Stimulated activated naive B cell treated with anti-CD40 and anti-IgM and Interleukin-4, amounts not matched to agents 10 μg/mL and 1 μg/mL and 100 μg/mL, for 72 hours (primary cell): Measurements from ENCODE around the gene APP.
A peak's percentile ranks its signal among the peaks of the same experiment; 100 is the strongest.

Experiments
- ATAC-seq, 2 donors: fragments of 150-1000 bp; cut with Tn5 transposase; replicated peaks; 2 replicates each; pipeline ENCODE4 v1.10.0; 2021; ENCODE audit warnings: moderate library complexity in 1 of 2
- DNase-seq: peaks from one replicate; pipeline ENCODE4 v3.0.0; 2021
- H3K27ac Mint-ChIP-seq: one replicate; pipeline ENCODE4 v1.8.0; 2022; ENCODE audit warnings: mild to moderate bottlenecking, mixed read lengths
- H3K27me3 Mint-ChIP-seq, 2 donors: one replicate each; pipeline ENCODE4 v1.8.0; 2022; ENCODE audit warnings: mixed read lengths in 2 of 2
- H3K36me3 Mint-ChIP-seq, 2 donors: one replicate each; pipeline ENCODE4 v1.8.0; 2022; ENCODE audit warnings: mixed read lengths in 2 of 2, mild to moderate bottlenecking in 1 of 2
- H3K4me1 Mint-ChIP-seq, 2 donors: one replicate each; pipeline ENCODE4 v1.8.0; 2022; ENCODE audit warnings: mixed read lengths in 2 of 2, mild to moderate bottlenecking in 1 of 2
- H3K4me3 Mint-ChIP-seq, 2 donors: one replicate each; pipeline ENCODE4 v1.8.0; 2022; ENCODE audit warnings: mild to moderate bottlenecking in 2 of 2, mixed read lengths in 2 of 2, moderate library complexity in 1 of 2
- H3K9me3 Mint-ChIP-seq, 2 donors: one replicate each; pipeline ENCODE4 v1.8.0; 2022; ENCODE audit warnings: mixed read lengths in 2 of 2, mild to moderate bottlenecking in 1 of 2

The APP gene

GRCh38 chr21:25905126-25905525, 265.4 kb downstream of the APP start:
- peaks cover 6 to 21% of the 10 kb centered on the region in 2 donors for H3K4me1 Mint-ChIP-seq
- H3K4me3 Mint-ChIP-seq, result no peak overlapping the region
- H3K27ac Mint-ChIP-seq, result no peak overlapping the region
- no peaks in the 10 kb centered on the region for H3K9me3 Mint-ChIP-seq
- H3K36me3 Mint-ChIP-seq, result peaks cover 4 to 9% of the 10 kb centered on the region in 2 donors
- no peaks in the 10 kb centered on the region for H3K27me3 Mint-ChIP-seq
- DNase-seq (no peak), ATAC-seq (no peak)

- H3K4me1 Mint-ChIP-seq, result peaks cover 6 to 21% of the 10 kb centered on the region in 2 donors
- H3K27me3 Mint-ChIP-seq, result no peaks in the 10 kb centered on the region
- no peaks in the 10 kb centered on the region for H3K9me3 Mint-ChIP-seq
- peaks cover 4 to 10% of the 10 kb centered on the region in 2 donors for H3K36me3 Mint-ChIP-seq
- H3K4me3 Mint-ChIP-seq, result peak overlapping the region in 1 of 2 donors; percentile 19
- H3K27ac Mint-ChIP-seq, result peak overlapping the region; percentile 69
- ATAC-seq, result peak; percentile 41 to 50
- no peak for DNase-seq
Observed at GRCh38 chr21:25904044-25904695, 266.4 kb downstream of the APP start.

- Mint-ChIP-seq H3K9me3 (no peaks in the 10 kb centered on the region), H3K4me3 (peak overlapping the region in 1 of 2 donors; percentile 19), H3K27ac (peak overlapping the region; percentile 69), H3K4me1 (peaks cover 6 to 21% of the 10 kb centered on the region in 2 donors), H3K27me3 (no peaks in the 10 kb centered on the region), H3K36me3 (peaks cover 4 to 10% of the 10 kb centered on the region in 2 donors)
- DNase-seq, result peak; percentile 30
- ATAC-seq, result peak; percentile 98 to 99
Observed at GRCh38 chr21:25903607-25904006, 267.0 kb downstream of the APP start.

- Mint-ChIP-seq H3K27me3 (no peaks in the 10 kb centered on the region), H3K4me3 (no peak overlapping the region), H3K36me3 (peaks cover 8 to 10% of the 10 kb centered on the region in 2 donors), H3K27ac (peak overlapping the region; percentile 25), H3K4me1 (peaks cover 6 to 25% of the 10 kb centered on the region in 2 donors), H3K9me3 (no peaks in the 10 kb centered on the region)
- ATAC-seq (no peak), DNase-seq (no peak)
Observed at GRCh38 chr21:25901330-25901979, 269.1 kb downstream of the APP start.

DNA sequence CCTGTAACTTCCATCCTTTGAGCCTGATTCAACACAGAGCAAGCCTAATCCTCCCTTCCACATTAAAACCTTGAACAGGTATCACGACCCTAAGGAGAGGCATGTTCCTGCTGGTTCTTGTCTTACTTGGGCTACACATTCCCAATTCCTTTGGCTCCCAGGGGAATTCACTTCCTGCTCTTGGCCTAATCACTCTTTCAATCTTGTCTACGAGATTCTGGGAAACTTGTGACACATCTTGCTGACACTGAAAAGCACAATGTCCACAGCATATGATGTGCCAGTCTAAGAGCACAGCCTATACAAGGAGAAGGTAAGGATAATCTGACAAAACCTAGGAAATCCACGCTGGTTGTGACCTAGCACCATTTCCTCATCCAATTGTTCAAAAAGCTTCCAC, 271.9 kb downstream of the APP start:
- no peak for DNase-seq
- H3K9me3 Mint-ChIP-seq, result no peaks in the 10 kb centered on the region
- no peaks in the 10 kb centered on the region for H3K27me3 Mint-ChIP-seq
- no peak for ATAC-seq
- peaks cover 4 to 17% of the 10 kb centered on the region in 2 donors for H3K4me1 Mint-ChIP-seq
- peaks cover 8 to 10% of the 10 kb centered on the region in 2 donors for H3K36me3 Mint-ChIP-seq
- no peak overlapping the region for H3K27ac Mint-ChIP-seq
- no peak overlapping the region for H3K4me3 Mint-ChIP-seq

- H3K27ac Mint-ChIP-seq, result no peak overlapping the region
- no peaks in the 10 kb centered on the region for H3K27me3 Mint-ChIP-seq
- no peaks in the 10 kb centered on the region for H3K9me3 Mint-ChIP-seq
- DNase-seq (no peak), ATAC-seq (no peak)
- H3K4me3 Mint-ChIP-seq, result no peak overlapping the region
- peaks cover 13 to 16% of the 10 kb centered on the region in 2 donors for H3K36me3 Mint-ChIP-seq
- H3K4me1 Mint-ChIP-seq, result peaks cover 0 to 13% of the 10 kb centered on the region in 2 donors
Observed at GRCh38 chr21:25897383-25897782, 273.2 kb downstream of the APP start.

- Mint-ChIP-seq H3K9me3 (no peaks in the 10 kb centered on the region), H3K4me1 (peaks cover 0 to 10% of the 10 kb centered on the region in 2 donors), H3K27ac (no peak overlapping the region), H3K4me3 (no peak overlapping the region), H3K36me3 (peaks cover 13 to 16% of the 10 kb centered on the region in 2 donors), H3K27me3 (no peaks in the 10 kb centered on the region)
- DNase-seq, result no peak
- no peak for ATAC-seq
Observed at GRCh38 chr21:25896501-25897056, 274.0 kb downstream of the APP start.

DNA sequence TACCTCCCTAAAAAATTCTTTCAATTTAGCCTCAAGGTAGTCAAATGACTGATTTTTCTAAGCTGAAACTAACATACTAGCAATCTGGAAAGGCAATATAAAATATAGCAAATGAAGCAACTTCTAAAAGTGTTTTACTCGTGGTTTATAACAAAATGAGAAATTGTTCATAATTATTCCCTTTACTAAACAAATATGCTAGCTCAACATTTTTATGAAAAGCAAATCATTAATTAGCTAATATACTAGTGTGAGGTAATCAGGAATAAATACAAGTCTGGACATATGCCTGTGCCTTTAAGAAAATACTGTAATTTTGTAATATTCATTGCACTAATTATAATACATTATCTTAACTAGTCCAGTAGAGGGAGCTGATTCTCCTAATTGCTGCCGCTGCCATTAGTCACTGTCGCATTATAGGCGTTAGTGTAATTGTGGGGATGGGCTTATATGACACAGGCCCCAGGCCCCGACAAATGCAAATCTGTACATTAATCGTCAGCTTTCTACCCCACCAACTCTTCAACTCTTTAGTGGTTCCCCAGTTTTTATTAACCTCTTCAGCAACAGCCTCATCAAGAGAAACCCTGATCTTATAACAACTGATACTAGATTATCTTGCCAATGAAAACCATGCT, 274.9 kb downstream of the APP start:
- Mint-ChIP-seq H3K4me3 (no peak overlapping the region), H3K4me1 (peaks cover 0 to 9% of the 10 kb centered on the region in 2 donors), H3K9me3 (no peaks in the 10 kb centered on the region), H3K27me3 (no peaks in the 10 kb centered on the region), H3K27ac (no peak overlapping the region), H3K36me3 (peaks cover 16 to 25% of the 10 kb centered on the region in 2 donors)
- ATAC-seq (peak; percentile 79 to 83), DNase-seq (no peak)

GRCh38 chr21:25893191-25893590, 277.4 kb downstream of the APP start:
- Mint-ChIP-seq H3K4me3 (no peak overlapping the region), H3K9me3 (no peaks in the 10 kb centered on the region), H3K27me3 (no peaks in the 10 kb centered on the region), H3K4me1 (peaks cover 0 to 9% of the 10 kb centered on the region in 2 donors), H3K27ac (no peak overlapping the region), H3K36me3 (peaks cover 21 to 43% of the 10 kb centered on the region in 2 donors)
- ATAC-seq (no peak), DNase-seq (no peak)

DNA sequence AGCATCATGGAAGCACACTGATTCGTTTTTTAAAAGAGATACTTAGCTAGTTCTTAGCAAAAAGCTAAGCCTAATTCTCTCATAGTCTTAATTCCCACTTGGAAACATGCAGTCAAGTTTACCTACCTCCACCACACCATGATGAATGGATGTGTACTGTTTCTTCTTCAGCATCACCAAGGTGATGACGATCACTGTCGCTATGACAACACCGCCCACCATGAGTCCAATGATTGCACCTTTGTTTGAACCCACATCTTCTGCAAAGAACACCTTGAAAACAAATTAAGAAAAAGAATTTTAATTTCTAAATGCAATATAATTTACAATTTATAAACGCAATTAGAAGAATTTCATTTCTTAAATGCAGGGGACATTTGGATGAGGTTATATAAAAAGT, 279.0 kb downstream of the APP start:
- DNase-seq, result no peak
- Mint-ChIP-seq H3K27ac (no peak overlapping the region), H3K27me3 (no peaks in the 10 kb centered on the region), H3K36me3 (peaks cover 26 to 48% of the 10 kb centered on the region in 2 donors), H3K4me1 (peaks cover 0 to 10% of the 10 kb centered on the region in 2 donors), H3K9me3 (no peaks in the 10 kb centered on the region), H3K4me3 (no peak overlapping the region)
- no peak for ATAC-seq

DNA sequence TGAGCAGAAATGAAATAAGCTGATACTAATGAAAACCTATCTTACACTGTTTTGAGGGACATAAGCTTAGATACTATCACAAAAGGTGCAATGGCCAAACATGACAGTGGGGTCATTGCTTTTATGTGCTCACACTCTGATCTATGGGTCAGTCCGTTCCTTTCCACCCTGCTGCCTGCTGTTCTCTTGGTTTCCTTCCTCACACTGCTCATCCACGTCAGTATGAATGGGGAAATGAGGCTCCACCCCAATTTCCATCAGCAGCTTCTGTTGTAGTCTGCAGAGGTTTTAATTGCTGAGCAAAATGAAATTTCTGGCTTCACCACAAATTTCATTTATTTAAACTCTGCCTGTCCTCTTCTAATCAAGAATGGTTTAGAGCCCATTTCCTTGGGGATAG, 280.6 kb downstream of the APP start:
- no peak overlapping the region for H3K27ac Mint-ChIP-seq
- H3K4me3 Mint-ChIP-seq, result no peak overlapping the region
- no peaks in the 10 kb centered on the region for H3K9me3 Mint-ChIP-seq
- H3K36me3 Mint-ChIP-seq, result peaks cover 28 to 46% of the 10 kb centered on the region in 2 donors
- peaks cover 0 to 5% of the 10 kb centered on the region in 2 donors for H3K4me1 Mint-ChIP-seq
- ATAC-seq, result no peak
- no peaks in the 10 kb centered on the region for H3K27me3 Mint-ChIP-seq
- no peak for DNase-seq

- DNase-seq (no peak), ATAC-seq (no peak)
- Mint-ChIP-seq H3K4me3 (no peak overlapping the region), H3K4me1 (peaks cover 0 to 5% of the 10 kb centered on the region in 2 donors), H3K9me3 (no peaks in the 10 kb centered on the region), H3K36me3 (peaks cover 24 to 42% of the 10 kb centered on the region in 2 donors), H3K27ac (no peak overlapping the region), H3K27me3 (no peaks in the 10 kb centered on the region)
Observed at GRCh38 chr21:25888711-25889110, 281.9 kb downstream of the APP start.

DNA sequence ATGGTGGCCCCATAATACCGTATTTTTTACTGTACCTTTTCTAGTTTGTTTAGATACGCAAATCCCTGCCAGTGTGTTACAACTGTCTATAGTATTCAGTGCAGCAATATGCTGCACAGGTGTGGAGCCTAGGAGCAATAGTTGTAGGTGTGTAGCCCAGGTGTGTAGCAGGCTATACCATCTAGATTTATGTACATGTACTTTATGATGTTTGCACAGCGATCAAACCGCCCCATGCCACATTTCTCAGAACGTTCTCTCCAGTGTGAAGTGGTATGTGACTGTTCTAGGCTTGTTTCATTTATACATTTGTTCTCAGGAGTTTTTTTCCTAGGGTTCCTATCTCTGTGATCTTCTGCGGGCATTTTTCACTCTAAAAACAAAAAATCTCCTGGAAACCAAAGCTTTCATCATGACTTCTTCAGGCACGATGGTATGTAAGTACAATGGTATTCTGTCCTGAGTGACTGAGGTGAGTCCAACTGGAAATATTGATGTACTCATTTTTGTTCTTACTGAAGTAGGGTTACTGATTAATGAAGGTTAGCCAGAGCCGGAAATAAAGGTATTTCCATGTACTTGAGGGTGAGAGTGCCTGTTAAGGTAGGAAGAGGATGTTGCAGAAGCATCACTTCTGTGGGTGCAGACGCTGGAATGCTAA, 282.8 kb downstream of the APP start:
- H3K4me1 Mint-ChIP-seq, result peaks cover 0 to 5% of the 10 kb centered on the region in 2 donors
- ATAC-seq, result no peak

GRCh38 chr21:25887166-25887565, 283.4 kb downstream of the APP start:
- H3K9me3 Mint-ChIP-seq, result no peaks in the 10 kb centered on the region
- no peak overlapping the region for H3K4me3 Mint-ChIP-seq
- DNase-seq, result no peak
- peaks cover 19 to 42% of the 10 kb centered on the region in 2 donors for H3K36me3 Mint-ChIP-seq
- H3K4me1 Mint-ChIP-seq, result peaks cover 0 to 5% of the 10 kb centered on the region in 2 donors
- no peaks in the 10 kb centered on the region for H3K27me3 Mint-ChIP-seq
- H3K27ac Mint-ChIP-seq, result no peak overlapping the region
- ATAC-seq, result peak in 1 of 2 donors; percentile 14

More for the DNA sequence above, 282.8 kb downstream of the APP start:
- Mint-ChIP-seq H3K9me3 (no peaks in the 10 kb centered on the region), H3K27me3 (no peaks in the 10 kb centered on the region), H3K36me3 (peaks cover 19 to 36% of the 10 kb centered on the region in 2 donors), H3K4me3 (no peak overlapping the region), H3K27ac (peak overlapping the region; percentile 9)
- DNase-seq, result no peak
